Esophagus muscularis mucosa (tissue), 4 donors: ENCODE data around the gene DCHS2. TPM values are rescaled to one million over a fixed set of nuclear protein-coding genes. Genes with fewer than 3 reads are reported as not detected.
A peak's percentile ranks its signal among the peaks of the same experiment; 100 is the strongest.

Source experiments
- DNase-seq: peaks from one replicate; pipeline ENCODE4 v3.0.0-alpha.2; 2017; ENCODE audit errors: extremely low spot score
- H3K27ac ChIP-seq, 4 donors: fragments of 200-600 bp; sonication (generic); replicated peaks in 1 of 4; 1 replicate in 3 of 4; 2 replicates in 1 of 4; pipeline ENCODE4 v1.5.1; 2016 to 2019; ENCODE audit warnings: mild to moderate bottlenecking in 1 of 4
- H3K27me3 ChIP-seq, 4 donors: fragments of 200-600 bp; sonication (generic); one replicate each; pipeline versions ENCODE4 v1.5.1 to v1.6.0; 2016 to 2019
- H3K36me3 ChIP-seq, 4 donors: fragments of 200-600 bp; sonication (generic); one replicate each; pipeline ENCODE4 v1.5.1; 2016 to 2019
- H3K4me1 ChIP-seq, 4 donors: fragments of 200-600 bp; sonication (generic); one replicate each; pipeline ENCODE4 v1.5.1; 2016 to 2019
- H3K4me3 ChIP-seq, 4 donors: fragments of 200-600 bp; sonication (generic); 1 replicate in 2 of 4; 2 replicates in 2 of 4; pipeline ENCODE4 v1.5.1; 2016 to 2019; ENCODE audit warnings: mild to moderate bottlenecking in 4 of 4, moderate library complexity in 1 of 4
- H3K9me3 ChIP-seq, 4 donors: fragments of 200-600 bp; sonication (generic); 1 replicate in 3 of 4; 2 replicates in 1 of 4; pipeline ENCODE4 v1.5.1; 2016 to 2019
- EP300 ChIP-seq: sonication (generic); formaldehyde crosslinking; IDR thresholded peaks from one replicate; pipeline ENCODE4 v1.6.1; 2017; ENCODE audit warnings: antibody characterized with exemption
- POLR2A ChIP-seq: fragments of 450-650 bp; IDR thresholded peaks from one replicate; pipeline ENCODE4 v1.6.1; 2017; ENCODE audit warnings: antibody characterized with exemption, moderate library complexity, mild to moderate bottlenecking, low read depth
- POLR2AphosphoS5 ChIP-seq, 2 donors: sonication (generic); formaldehyde crosslinking; IDR thresholded peaks; one replicate each; pipeline ENCODE4 v1.6.1; 2017; ENCODE audit warnings: antibody characterized with exemption in 2 of 2
- WGBS: methylation state at CpG from one replicate; pipeline ENCODE4 v1.1.5; 2018; 5-methylcytosine and 5-hydroxymethylcytosine counted together
- intact Hi-C: fragments of 100-400 bp; cut with DNase I; formaldehyde crosslinking; loops from one replicate; pipeline ENCODE4 v1.15.1; 2023
- total RNA-seq, 4 donors: library from RNA; depleted of rRNA; stranded (reverse); fragments of >200 nt; gene quantifications; one replicate each; pipeline versions ENCODE4 v1.1.0 to v1.2.1, GENCODE V29; 2016
- TF ChIP-seq, protein P1 (sequence below), 3 experiments: fragments of 200-600 bp in 2 of 3; fragments of 450-650 bp in 1 of 3; sonication (generic) in 2 of 3; IDR thresholded peaks; one replicate each; pipeline ENCODE4 v1.5.1; 2017 to 2019; ENCODE audit warnings: antibody characterized with exemption in 3 of 3, mild to moderate bottlenecking in 2 of 3, moderate library complexity in 1 of 3

The DCHS2 gene
- total RNA-seq, 4 donors from 2014 or later, result 2.7 to 5.8 (median 3.2) TPM

- 77% methylated on average over 4 of the region's 4 CpGs for WGBS
- H3K9me3 ChIP-seq, result no peaks in the 10 kb centered on the region
- TF ChIP-seq EP300 (no peak), POLR2A (no peak), POLR2AphosphoS5 (IDR thresholded peaks at IDR 0.05) (no peak)
- TF ChIP-seq, protein P1, sequence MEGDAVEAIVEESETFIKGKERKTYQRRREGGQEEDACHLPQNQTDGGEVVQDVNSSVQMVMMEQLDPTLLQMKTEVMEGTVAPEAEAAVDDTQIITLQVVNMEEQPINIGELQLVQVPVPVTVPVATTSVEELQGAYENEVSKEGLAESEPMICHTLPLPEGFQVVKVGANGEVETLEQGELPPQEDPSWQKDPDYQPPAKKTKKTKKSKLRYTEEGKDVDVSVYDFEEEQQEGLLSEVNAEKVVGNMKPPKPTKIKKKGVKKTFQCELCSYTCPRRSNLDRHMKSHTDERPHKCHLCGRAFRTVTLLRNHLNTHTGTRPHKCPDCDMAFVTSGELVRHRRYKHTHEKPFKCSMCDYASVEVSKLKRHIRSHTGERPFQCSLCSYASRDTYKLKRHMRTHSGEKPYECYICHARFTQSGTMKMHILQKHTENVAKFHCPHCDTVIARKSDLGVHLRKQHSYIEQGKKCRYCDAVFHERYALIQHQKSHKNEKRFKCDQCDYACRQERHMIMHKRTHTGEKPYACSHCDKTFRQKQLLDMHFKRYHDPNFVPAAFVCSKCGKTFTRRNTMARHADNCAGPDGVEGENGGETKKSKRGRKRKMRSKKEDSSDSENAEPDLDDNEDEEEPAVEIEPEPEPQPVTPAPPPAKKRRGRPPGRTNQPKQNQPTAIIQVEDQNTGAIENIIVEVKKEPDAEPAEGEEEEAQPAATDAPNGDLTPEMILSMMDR (IDR thresholded peaks at IDR 0.05), result no peak
- no peaks in the 10 kb centered on the region for H3K36me3 ChIP-seq
- no peak overlapping the region for H3K27ac ChIP-seq
- no peaks in the 10 kb centered on the region for H3K27me3 ChIP-seq
- DNase-seq, result no peak
- peaks cover 0 to 21% (median 15%) of the 10 kb centered on the region in 4 donors for H3K4me1 ChIP-seq
- intact Hi-C loops, result no loop called here
- H3K4me3 ChIP-seq, result no peak overlapping the region
Measured at GRCh38 chr4:154361450-154361849, 130.1 kb downstream of the DCHS2 start.

DNA sequence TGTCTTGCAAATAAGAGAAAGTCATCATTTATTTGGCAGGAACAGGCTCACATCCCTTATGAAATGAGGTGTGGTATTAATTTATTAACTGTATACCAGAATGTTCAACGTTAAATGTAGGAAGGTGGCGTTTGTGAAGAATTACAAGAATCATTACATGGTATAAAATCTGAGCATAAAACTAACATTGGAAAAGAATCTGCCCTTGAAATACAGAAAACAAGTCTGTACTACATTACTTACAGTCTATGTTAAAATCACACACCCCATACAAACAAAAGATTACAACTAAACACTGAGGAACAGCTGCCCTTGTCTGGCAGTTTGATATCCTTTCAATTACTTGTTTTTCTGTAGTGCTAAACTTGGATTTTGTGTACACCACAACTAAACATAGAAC is 131.1 kb downstream of the DCHS2 start:
- Histone ChIP-seq H3K27me3 (no peaks in the 10 kb centered on the region), H3K36me3 (no peaks in the 10 kb centered on the region), H3K9me3 (no peaks in the 10 kb centered on the region), H3K4me3 (no peak overlapping the region), H3K4me1 (peaks cover 0 to 21% (median 15%) of the 10 kb centered on the region in 4 donors), H3K27ac (no peak overlapping the region)
- no peak for DNase-seq
- TF ChIP-seq, protein P1 (IDR thresholded peaks at IDR 0.05), result no peak
- TF ChIP-seq EP300 (no peak), POLR2AphosphoS5 (IDR thresholded peaks at IDR 0.05) (no peak), POLR2A (no peak)
- WGBS, result 49% methylated on average over 2 of the region's 2 CpGs
- intact Hi-C loops, result no loop called here

DNA sequence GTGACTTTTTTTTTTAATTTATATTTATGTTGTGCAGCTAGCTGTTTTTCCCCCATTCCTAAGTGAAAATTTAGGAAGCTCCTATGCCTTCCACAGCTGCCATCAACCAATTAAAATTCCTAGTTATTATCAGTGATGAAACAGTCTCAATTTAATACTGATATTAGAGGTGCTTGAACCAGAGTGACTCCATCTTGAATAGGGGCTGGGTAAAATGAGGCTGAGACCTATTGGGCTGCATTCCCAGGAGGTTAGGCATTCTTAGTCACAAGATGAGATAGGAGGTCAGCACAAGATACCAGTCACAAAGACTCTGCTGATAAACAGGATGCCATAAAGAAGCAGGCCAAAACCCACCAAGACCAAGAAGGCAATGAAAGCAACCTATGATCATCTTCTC is 136.7 kb downstream of the DCHS2 start:
- no peaks in the 10 kb centered on the region for H3K4me1 ChIP-seq
- no peak overlapping the region for H3K27ac ChIP-seq
- intact Hi-C loops, result no loop called here
- no peak for DNase-seq
- no peaks in the 10 kb centered on the region for H3K36me3 ChIP-seq
- H3K9me3 ChIP-seq, result no peaks in the 10 kb centered on the region
- TF ChIP-seq, protein P1 (IDR thresholded peaks at IDR 0.05), result no peak
- no peak for TF ChIP-seq POLR2AphosphoS5 (IDR thresholded peaks at IDR 0.05)
- TF ChIP-seq EP300, result no peak
- TF ChIP-seq POLR2A, result no peak
- no peak overlapping the region for H3K4me3 ChIP-seq
- no peaks in the 10 kb centered on the region for H3K27me3 ChIP-seq

DNA sequence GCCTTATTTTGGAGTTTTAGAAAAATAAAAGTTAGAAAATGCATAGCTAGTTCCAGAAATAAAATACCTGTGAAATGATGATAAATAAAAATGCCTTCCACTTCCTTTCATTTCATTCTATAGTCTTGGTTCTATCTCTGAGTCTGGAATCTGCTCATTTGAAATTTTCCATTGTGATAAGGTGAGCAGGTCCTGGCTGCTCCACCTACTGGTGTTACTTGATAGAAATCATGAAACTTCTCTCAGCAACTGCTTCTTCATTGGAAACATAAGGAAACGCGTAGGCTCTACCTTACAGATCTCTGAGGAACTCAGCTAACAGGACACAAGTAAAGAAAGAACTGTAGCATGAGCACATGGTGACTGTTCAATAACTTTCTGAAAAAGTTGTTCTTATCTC is 141.8 kb downstream of the DCHS2 start:
- no peaks in the 10 kb centered on the region for H3K27me3 ChIP-seq
- H3K9me3 ChIP-seq, result no peaks in the 10 kb centered on the region
- no peak for DNase-seq
- H3K4me1 ChIP-seq, result no peaks in the 10 kb centered on the region
- TF ChIP-seq, protein P1 (IDR thresholded peaks at IDR 0.05), result peak in 1 of 3 experiments; percentile 10
- no peak for TF ChIP-seq POLR2AphosphoS5 (IDR thresholded peaks at IDR 0.05)
- H3K36me3 ChIP-seq, result no peaks in the 10 kb centered on the region
- intact Hi-C loops, result no loop called here
- no peak overlapping the region for H3K4me3 ChIP-seq
- H3K27ac ChIP-seq, result no peak overlapping the region
- 63% methylated on average over 2 of the region's 2 CpGs for WGBS

DNA sequence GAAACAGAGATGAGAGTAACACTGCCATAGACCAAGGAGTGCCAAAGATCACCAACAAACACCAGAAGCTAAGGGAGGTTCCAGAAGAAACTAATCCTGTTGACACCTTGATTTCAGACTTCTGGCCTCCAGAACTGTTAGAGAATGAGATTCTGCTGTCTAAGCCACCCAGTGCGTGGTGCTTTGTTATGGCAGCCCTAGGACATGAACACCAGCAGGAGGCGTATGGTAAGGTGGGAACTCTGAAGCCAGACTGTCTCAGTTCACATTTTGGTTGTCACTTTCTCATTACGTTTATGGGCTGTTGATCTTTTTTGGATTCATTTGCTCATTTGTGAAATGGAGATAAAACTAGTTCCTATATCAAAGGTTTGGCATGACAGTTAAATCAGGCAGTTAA is 142.9 kb downstream of the DCHS2 start:
- Histone ChIP-seq H3K9me3 (no peaks in the 10 kb centered on the region), H3K27ac (no peak overlapping the region), H3K27me3 (no peaks in the 10 kb centered on the region), H3K4me1 (no peaks in the 10 kb centered on the region), H3K4me3 (no peak overlapping the region), H3K36me3 (no peaks in the 10 kb centered on the region)
- intact Hi-C loops, result no loop called here
- WGBS, result 84% methylated on average over 3 of the region's 3 CpGs
- no peak for DNase-seq
- no peak for TF ChIP-seq POLR2AphosphoS5 (IDR thresholded peaks at IDR 0.05)
- no peak for TF ChIP-seq POLR2A
- TF ChIP-seq EP300, result no peak
